ENCODE results near the gene GNAS-AS1. TPM values are rescaled to one million over a fixed set of nuclear protein-coding genes. Genes with fewer than 3 reads are reported as not detected.
A peak's percentile ranks its signal among the peaks of the same experiment; 100 is the strongest.

Gene GNAS-AS1
- total and polyA plus RNA-seq, 2 donors (not counting 1 experiment from before 2014, with no cell fraction given): 0.28 to 0.33 TPM

DNA sequence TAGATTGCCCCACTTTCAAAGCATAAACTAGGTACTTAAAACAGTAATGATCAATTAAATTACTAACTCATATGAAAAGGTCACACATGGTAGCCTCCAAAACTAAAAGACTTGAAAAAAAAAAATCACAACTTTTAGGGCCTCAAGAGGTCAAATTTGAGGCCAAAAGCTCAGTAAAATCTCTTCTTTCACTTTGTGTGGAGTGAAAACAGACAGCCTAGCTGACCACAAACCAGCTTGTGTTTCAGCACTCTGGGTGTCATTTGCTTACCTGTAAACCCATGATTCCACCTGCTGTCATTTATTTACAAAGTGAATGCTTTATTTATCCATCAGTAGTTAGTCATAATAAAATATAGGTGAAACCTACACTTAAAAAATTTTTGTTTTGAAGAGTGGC is 35.8 kb upstream of the GNAS-AS1 start:
- H3K4me2 ChIP-seq (ENCODE audit: extremely low read depth, insufficient read depth, low read length): no peak overlapping the region
- H3K4me1 ChIP-seq (ENCODE audit: control insufficient read depth, extremely low read depth, insufficient read depth, low read length): no peaks in the 10 kb centered on the region
- H3K9ac ChIP-seq (ENCODE audit: insufficient read depth, low read length): no peak overlapping the region
- no peaks in the 10 kb centered on the region for H3K36me3 ChIP-seq (ENCODE audit: control insufficient read depth, insufficient read depth, low read length)
- TF ChIP-seq CTCF (conservative IDR thresholded peaks at IDR 0.05 in 1 of 2, IDR thresholded peaks at IDR 0.05 in 1 of 2; ENCODE audit: low read depth in 1 of 2, low read length in 2 of 2) (no peak), EZH2 (IDR thresholded peaks at IDR 0.05; ENCODE audit: low read length, missing control alignments) (no peak)
- DNase-seq (ENCODE audit: low read depth in 2 of 2): no peak
- no peak overlapping the region for H2AFZ ChIP-seq (ENCODE audit: low read length)
- no peak overlapping the region for H3K27ac ChIP-seq (ENCODE audit: insufficient read depth, low read length)
- H3K79me2 ChIP-seq (ENCODE audit: control insufficient read depth, insufficient read depth, low read length): no peaks in the 10 kb centered on the region
- H3K27me3 ChIP-seq (ENCODE audit: control insufficient read depth, insufficient read depth, low read length): peaks cover 3% of the 10 kb centered on the region
- no peaks in the 10 kb centered on the region for H4K20me1 ChIP-seq (ENCODE audit: control insufficient read depth, extremely low read depth, insufficient read depth, low read length)
- H3K4me3 ChIP-seq (replicated peaks in 1 of 4; ENCODE audit: control extremely low read depth in 1 of 4, insufficient read depth in 1 of 4, low read depth in 3 of 4, low read length in 4 of 4): no peak overlapping the region
- H3K9me3 ChIP-seq (ENCODE audit: control insufficient read depth, insufficient read depth, low read depth, low read length): no peaks in the 10 kb centered on the region

- Histone ChIP-seq H3K9me3 (ENCODE audit: control insufficient read depth, insufficient read depth, low read depth, low read length) (no peaks in the 10 kb centered on the region), H3K4me2 (ENCODE audit: extremely low read depth, insufficient read depth, low read length) (no peak overlapping the region), H2AFZ (ENCODE audit: low read length) (no peak overlapping the region), H3K4me3 (replicated peaks in 1 of 4; ENCODE audit: control extremely low read depth in 1 of 4, insufficient read depth in 1 of 4, low read depth in 3 of 4, low read length in 4 of 4) (no peak overlapping the region), H3K79me2 (ENCODE audit: control insufficient read depth, insufficient read depth, low read length) (no peaks in the 10 kb centered on the region), H4K20me1 (ENCODE audit: control insufficient read depth, extremely low read depth, insufficient read depth, low read length) (no peaks in the 10 kb centered on the region), H3K27ac (ENCODE audit: insufficient read depth, low read length) (no peak overlapping the region), H3K36me3 (ENCODE audit: control insufficient read depth, insufficient read depth, low read length) (no peaks in the 10 kb centered on the region), H3K9ac (ENCODE audit: insufficient read depth, low read length) (no peak overlapping the region), H3K4me1 (ENCODE audit: control insufficient read depth, extremely low read depth, insufficient read depth, low read length) (no peaks in the 10 kb centered on the region), H3K27me3 (ENCODE audit: control insufficient read depth, insufficient read depth, low read length) (peaks cover 3% of the 10 kb centered on the region)
- no peak for TF ChIP-seq CTCF (conservative IDR thresholded peaks at IDR 0.05 in 1 of 2, IDR thresholded peaks at IDR 0.05 in 1 of 2; ENCODE audit: low read depth in 1 of 2, low read length in 2 of 2)
- no peak for DNase-seq (ENCODE audit: low read depth in 2 of 2)
Observed at GRCh38 chr20:58884966-58885365, 34.3 kb upstream of the GNAS-AS1 start.

DNA sequence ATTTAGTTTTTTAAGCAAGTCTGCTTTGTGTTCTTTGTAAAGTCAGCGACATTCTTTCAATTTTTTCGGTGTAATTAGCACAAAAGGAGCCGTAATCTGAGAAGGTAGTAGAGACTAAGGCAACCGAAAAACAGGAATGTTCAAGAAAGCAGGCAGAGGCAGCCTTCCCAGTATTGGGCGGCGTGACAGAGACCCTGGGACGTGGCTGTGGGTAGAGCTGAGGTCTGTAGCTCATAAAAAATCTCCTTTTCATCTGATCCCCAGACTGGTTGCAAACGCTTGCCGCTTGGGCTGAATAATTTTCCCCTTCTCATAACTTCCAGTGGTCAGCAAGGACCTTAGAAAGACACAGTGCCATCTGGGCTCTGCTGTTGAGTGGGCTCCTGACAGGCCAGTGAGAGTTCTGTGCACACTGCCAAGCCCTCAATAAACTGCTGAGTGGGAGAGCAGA is 32.6 kb upstream of the GNAS-AS1 start:
- TF ChIP-seq EZH2 (IDR thresholded peaks at IDR 0.05; ENCODE audit: low read length, missing control alignments): peak; percentile 27
- no peak for TF ChIP-seq CTCF (conservative IDR thresholded peaks at IDR 0.05 in 1 of 2, IDR thresholded peaks at IDR 0.05 in 1 of 2; ENCODE audit: low read depth in 1 of 2, low read length in 2 of 2)
- Histone ChIP-seq H3K4me3 (replicated peaks in 1 of 4; ENCODE audit: control extremely low read depth in 1 of 4, insufficient read depth in 1 of 4, low read depth in 3 of 4, low read length in 4 of 4) (no peak overlapping the region), H2AFZ (ENCODE audit: low read length) (no peak overlapping the region)

More for the DNA sequence above, 32.6 kb upstream of the GNAS-AS1 start:
- H3K4me1 ChIP-seq (ENCODE audit: control insufficient read depth, extremely low read depth, insufficient read depth, low read length): no peaks in the 10 kb centered on the region
- peaks cover 3% of the 10 kb centered on the region for H3K27me3 ChIP-seq (ENCODE audit: control insufficient read depth, insufficient read depth, low read length)
- H3K9ac ChIP-seq (ENCODE audit: insufficient read depth, low read length): no peak overlapping the region
- H3K36me3 ChIP-seq (ENCODE audit: control insufficient read depth, insufficient read depth, low read length): no peaks in the 10 kb centered on the region
- H3K27ac ChIP-seq (ENCODE audit: insufficient read depth, low read length): no peak overlapping the region
- peak in 1 of 2 donors; percentile 71 for DNase-seq (ENCODE audit: low read depth in 2 of 2)
- no peak overlapping the region for H3K4me2 ChIP-seq (ENCODE audit: extremely low read depth, insufficient read depth, low read length)
- no peaks in the 10 kb centered on the region for H3K79me2 ChIP-seq (ENCODE audit: control insufficient read depth, insufficient read depth, low read length)
- H4K20me1 ChIP-seq (ENCODE audit: control insufficient read depth, extremely low read depth, insufficient read depth, low read length): no peaks in the 10 kb centered on the region
- no peaks in the 10 kb centered on the region for H3K9me3 ChIP-seq (ENCODE audit: control insufficient read depth, insufficient read depth, low read depth, low read length)
